ENCODE data around the gene KCNJ6. TPM values are rescaled to one million over a fixed set of nuclear protein-coding genes. Genes with fewer than 3 reads are reported as not detected.

The KCNJ6 gene
- total RNA-seq, 2 donors from 2014 or later, result 0.33 TPM; not detected in 1

GRCh38 chr21:37623183-37623582 is 293.1 kb downstream of the KCNJ6 start:
- Histone ChIP-seq H3K9me3 (ENCODE audit: control insufficient read depth, low read length) (peaks cover 7% of the 10 kb centered on the region), H3K4me3 (ENCODE audit: low read length) (no peak overlapping the region), H3K27ac (ENCODE audit: low read depth, low read length) (peak overlapping the region; percentile 73), H3K36me3 (ENCODE audit: control insufficient read depth, insufficient read depth, low read length) (no peaks in the 10 kb centered on the region), H3K27me3 (ENCODE audit: control insufficient read depth, insufficient read depth, low read length, poor library complexity, severe bottlenecking) (no peaks in the 10 kb centered on the region), H3K9ac (ENCODE audit: extremely low read depth, low read length, poor library complexity, severe bottlenecking) (no peak overlapping the region), H3K4me1 (ENCODE audit: control insufficient read depth, insufficient read depth, low read length) (no peaks in the 10 kb centered on the region)
- DNase-seq, result no peak
- H3K4me1 Mint-ChIP-seq, result peaks cover 30% of the 10 kb centered on the region
- H3K27ac Mint-ChIP-seq, result no peak overlapping the region
- TF ChIP-seq CTCF (conservative IDR thresholded peaks at IDR 0.05), result no peak
- H3K9me3 Mint-ChIP-seq, result peaks cover 9% of the 10 kb centered on the region
- no peaks in the 10 kb centered on the region for H3K27me3 Mint-ChIP-seq (ENCODE audit: insufficient read depth)
- 96 to 100% methylated on average over 1 to 3 of the region's 3 CpGs for WGBS, 2 experiments (ENCODE audit: insufficient coverage in 1 of 2, insufficient read length in 1 of 2)
- no peak overlapping the region for H3K4me3 Mint-ChIP-seq
- peaks cover 3% of the 10 kb centered on the region for H3K36me3 Mint-ChIP-seq (ENCODE audit: low read depth)

- no peaks in the 10 kb centered on the region for H3K4me1 ChIP-seq (ENCODE audit: control insufficient read depth, insufficient read depth, low read length)
- no peak for TF ChIP-seq CTCF (conservative IDR thresholded peaks at IDR 0.05)
- no peak overlapping the region for H3K4me3 Mint-ChIP-seq
- WGBS, 2 experiments (ENCODE audit: insufficient coverage in 1 of 2, insufficient read length in 1 of 2), result 89 to 96% methylated on average over 5 to 8 of the region's 8 CpGs
- H3K36me3 Mint-ChIP-seq (ENCODE audit: low read depth), result peaks cover 2% of the 10 kb centered on the region
- H3K36me3 ChIP-seq (ENCODE audit: control insufficient read depth, insufficient read depth, low read length), result no peaks in the 10 kb centered on the region
- no peaks in the 10 kb centered on the region for H3K27me3 Mint-ChIP-seq (ENCODE audit: insufficient read depth)
- H3K9ac ChIP-seq (ENCODE audit: extremely low read depth, low read length, poor library complexity, severe bottlenecking), result no peak overlapping the region
- no peak overlapping the region for H3K4me3 ChIP-seq (ENCODE audit: low read length)
- peaks cover 30% of the 10 kb centered on the region for H3K4me1 Mint-ChIP-seq
- DNase-seq, result no peak
- no peak overlapping the region for H3K27ac Mint-ChIP-seq
- peak overlapping the region; percentile 73 for H3K27ac ChIP-seq (ENCODE audit: low read depth, low read length)
- peaks cover 3% of the 10 kb centered on the region for H3K9me3 ChIP-seq (ENCODE audit: control insufficient read depth, low read length)
- no peaks in the 10 kb centered on the region for H3K27me3 ChIP-seq (ENCODE audit: control insufficient read depth, insufficient read depth, low read length, poor library complexity, severe bottlenecking)
- H3K9me3 Mint-ChIP-seq, result peaks cover 7% of the 10 kb centered on the region
These were observed 293.5 kb downstream of the KCNJ6 start for GRCh38 chr21:37622755-37623154.

GRCh38 chr21:37620401-37620800 is 295.9 kb downstream of the KCNJ6 start:
- no peak for TF ChIP-seq CTCF (conservative IDR thresholded peaks at IDR 0.05)
- Mint-ChIP-seq H3K9me3 (no peaks in the 10 kb centered on the region), H3K36me3 (ENCODE audit: low read depth) (no peaks in the 10 kb centered on the region), H3K27ac (no peak overlapping the region), H3K4me1 (peaks cover 10% of the 10 kb centered on the region), H3K4me3 (no peak overlapping the region), H3K27me3 (ENCODE audit: insufficient read depth) (no peaks in the 10 kb centered on the region)
- H3K27me3 ChIP-seq (ENCODE audit: control insufficient read depth, insufficient read depth, low read length, poor library complexity, severe bottlenecking), result no peaks in the 10 kb centered on the region
- H3K9me3 ChIP-seq (ENCODE audit: control insufficient read depth, low read length), result no peaks in the 10 kb centered on the region
- H3K4me1 ChIP-seq (ENCODE audit: control insufficient read depth, insufficient read depth, low read length), result no peaks in the 10 kb centered on the region
- no peak overlapping the region for H3K9ac ChIP-seq (ENCODE audit: extremely low read depth, low read length, poor library complexity, severe bottlenecking)
- H3K4me3 ChIP-seq (ENCODE audit: low read length), result no peak overlapping the region
- no peaks in the 10 kb centered on the region for H3K36me3 ChIP-seq (ENCODE audit: control insufficient read depth, insufficient read depth, low read length)
- H3K27ac ChIP-seq (ENCODE audit: low read depth, low read length), result no peak overlapping the region
- no peak for DNase-seq
